ENCODE data around the gene RTN4RL2.

Gene RTN4RL2

GRCh38 chr11:57460022-57460757, at the start of gene RTN4RL2:
Gene RTN4RL2 (plus strand): TSS chr11:57460528. CDS start chr11:57460866, 338 bp downstream.
- Mint-ChIP-seq H3K4me1 (peaks cover 25% of the 10 kb centered on the region), H3K4me3 (peak within 1 kb of the TSS; percentile 72), H3K27ac (peak within 1 kb of the TSS; percentile 9)

GRCh38 chr11:57413681-57414080, 46.6 kb upstream of the RTN4RL2 start:
- Mint-ChIP-seq H3K4me1 (peaks cover 41% of the 10 kb centered on the region), H3K27me3 (no peaks in the 10 kb centered on the region), H3K27ac (no peak overlapping the region), H3K9me3 (no peaks in the 10 kb centered on the region), H3K4me3 (no peak overlapping the region), H3K36me3 (peaks cover 39% of the 10 kb centered on the region)

More at GRCh38 chr11:57460022-57460757, at the start of gene RTN4RL2:
- no peaks in the 10 kb centered on the region for H3K36me3 Mint-ChIP-seq
- no peaks in the 10 kb centered on the region for H3K9me3 Mint-ChIP-seq
- peaks cover 14% of the 10 kb centered on the region for H3K27me3 Mint-ChIP-seq

- Mint-ChIP-seq H3K9me3 (no peaks in the 10 kb centered on the region), H3K36me3 (peaks cover 44% of the 10 kb centered on the region), H3K4me1 (peaks cover 43% of the 10 kb centered on the region), H3K27ac (no peak overlapping the region), H3K27me3 (no peaks in the 10 kb centered on the region), H3K4me3 (no peak overlapping the region)
These were observed 45.6 kb upstream of the RTN4RL2 start for GRCh38 chr11:57414612-57415212.

GRCh38 chr11:57416436-57416835, 43.9 kb upstream of the RTN4RL2 start:
- no peak overlapping the region for H3K4me3 Mint-ChIP-seq
- peaks cover 50% of the 10 kb centered on the region for H3K36me3 Mint-ChIP-seq
- peaks cover 43% of the 10 kb centered on the region for H3K4me1 Mint-ChIP-seq
- no peaks in the 10 kb centered on the region for H3K9me3 Mint-ChIP-seq
- H3K27me3 Mint-ChIP-seq = no peaks in the 10 kb centered on the region
- no peak overlapping the region for H3K27ac Mint-ChIP-seq

GRCh38 chr11:57417056-57417455, 43.3 kb upstream of the RTN4RL2 start:
- Mint-ChIP-seq H3K36me3 (peaks cover 51% of the 10 kb centered on the region), H3K4me1 (peaks cover 49% of the 10 kb centered on the region), H3K27ac (no peak overlapping the region), H3K27me3 (no peaks in the 10 kb centered on the region), H3K9me3 (no peaks in the 10 kb centered on the region), H3K4me3 (no peak overlapping the region)

GRCh38 chr11:57418131-57418530, 42.2 kb upstream of the RTN4RL2 start:
- H3K4me3 Mint-ChIP-seq = no peak overlapping the region
- no peaks in the 10 kb centered on the region for H3K27me3 Mint-ChIP-seq
- H3K36me3 Mint-ChIP-seq = peaks cover 58% of the 10 kb centered on the region
- H3K9me3 Mint-ChIP-seq = no peaks in the 10 kb centered on the region
- no peak overlapping the region for H3K27ac Mint-ChIP-seq
- H3K4me1 Mint-ChIP-seq = peaks cover 55% of the 10 kb centered on the region

- no peak overlapping the region for H3K4me3 Mint-ChIP-seq
- no peak overlapping the region for H3K27ac Mint-ChIP-seq
- H3K4me1 Mint-ChIP-seq = peaks cover 51% of the 10 kb centered on the region
- peaks cover 54% of the 10 kb centered on the region for H3K36me3 Mint-ChIP-seq
- H3K9me3 Mint-ChIP-seq = no peaks in the 10 kb centered on the region
- no peaks in the 10 kb centered on the region for H3K27me3 Mint-ChIP-seq
These were observed 41.2 kb upstream of the RTN4RL2 start for GRCh38 chr11:57419146-57419545.

GRCh38 chr11:57421066-57421465, 39.3 kb upstream of the RTN4RL2 start:
- Mint-ChIP-seq H3K9me3 (no peaks in the 10 kb centered on the region), H3K36me3 (peaks cover 57% of the 10 kb centered on the region)

GRCh38 chr11:57421805-57422204, 38.5 kb upstream of the RTN4RL2 start:
- Mint-ChIP-seq H3K9me3 (no peaks in the 10 kb centered on the region), H3K36me3 (peaks cover 57% of the 10 kb centered on the region), H3K4me3 (no peak overlapping the region), H3K27me3 (no peaks in the 10 kb centered on the region), H3K4me1 (peaks cover 46% of the 10 kb centered on the region), H3K27ac (no peak overlapping the region)

More at GRCh38 chr11:57421066-57421465, 39.3 kb upstream of the RTN4RL2 start:
- Mint-ChIP-seq H3K27me3 (no peaks in the 10 kb centered on the region), H3K27ac (no peak overlapping the region), H3K4me3 (no peak overlapping the region), H3K4me1 (peaks cover 44% of the 10 kb centered on the region)

DNA sequence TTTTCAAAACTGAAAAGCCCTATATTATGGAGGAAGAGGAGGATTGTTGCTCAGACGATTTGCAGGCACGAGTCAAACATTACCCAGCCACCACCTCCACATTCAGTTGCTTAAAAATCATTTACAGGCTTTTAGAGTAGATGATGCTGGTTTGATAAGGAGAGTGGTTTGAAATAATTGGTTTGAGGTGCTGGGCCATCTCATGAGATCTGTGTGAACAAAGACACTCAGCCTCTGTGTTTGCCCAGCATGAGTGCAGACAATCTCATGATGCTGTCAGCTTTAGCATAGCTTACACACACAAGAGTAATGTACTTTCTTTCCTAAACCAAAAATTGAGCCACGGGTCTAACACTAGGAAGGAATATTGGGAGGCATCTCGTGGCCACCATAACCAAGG, 37.7 kb upstream of the RTN4RL2 start:
- H3K4me3 Mint-ChIP-seq = peak overlapping the region; percentile 98
- peak overlapping the region; percentile 73 for H3K27ac Mint-ChIP-seq
- H3K4me1 Mint-ChIP-seq = peaks cover 53% of the 10 kb centered on the region
- H3K27me3 Mint-ChIP-seq = no peaks in the 10 kb centered on the region
- H3K9me3 Mint-ChIP-seq = no peaks in the 10 kb centered on the region
- H3K36me3 Mint-ChIP-seq = peaks cover 51% of the 10 kb centered on the region

DNA sequence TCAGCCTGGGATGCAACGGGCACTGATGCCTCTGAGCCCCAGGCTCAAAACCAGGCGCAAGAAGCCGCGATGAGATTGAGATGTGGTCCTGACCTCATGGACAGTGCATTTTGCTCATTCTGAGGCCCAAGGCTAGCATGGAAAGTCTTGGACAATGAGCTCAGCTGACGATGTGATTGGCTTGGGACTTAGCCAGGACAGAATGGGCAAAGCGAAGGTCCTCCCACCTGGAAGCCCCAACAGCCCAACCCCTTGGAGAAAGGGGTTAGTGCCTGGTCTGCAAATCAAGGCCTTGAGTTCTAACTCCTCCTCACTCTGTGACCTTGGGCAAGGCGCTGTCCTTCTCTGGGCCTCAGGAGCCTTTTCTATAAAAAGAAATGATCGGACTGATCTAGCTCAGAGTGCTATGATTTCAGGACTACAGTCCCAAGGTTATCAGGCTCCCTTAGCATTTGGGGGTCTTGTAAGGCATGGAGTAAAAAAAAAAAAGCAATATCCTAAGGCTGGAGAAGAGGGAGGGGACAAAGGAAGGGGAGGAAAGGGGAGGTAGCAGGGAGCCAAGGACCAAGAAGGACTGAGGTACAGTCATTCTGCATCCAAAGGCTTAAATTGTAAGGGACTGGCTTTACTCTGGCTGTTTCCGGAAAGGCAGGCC, 36.1 kb upstream of the RTN4RL2 start:
- Mint-ChIP-seq H3K27me3 (no peaks in the 10 kb centered on the region), H3K4me1 (peaks cover 51% of the 10 kb centered on the region), H3K36me3 (peaks cover 46% of the 10 kb centered on the region), H3K4me3 (peak overlapping the region; percentile 98), H3K27ac (peak overlapping the region; percentile 97), H3K9me3 (no peaks in the 10 kb centered on the region)

GRCh38 chr11:57424792-57425564, 35.4 kb upstream of the RTN4RL2 start:
- H3K9me3 Mint-ChIP-seq = no peaks in the 10 kb centered on the region
- peak overlapping the region; percentile 97 for H3K27ac Mint-ChIP-seq
- H3K4me1 Mint-ChIP-seq = peaks cover 49% of the 10 kb centered on the region
- H3K27me3 Mint-ChIP-seq = no peaks in the 10 kb centered on the region
- peaks cover 45% of the 10 kb centered on the region for H3K36me3 Mint-ChIP-seq
- peak overlapping the region; percentile 98 for H3K4me3 Mint-ChIP-seq

GRCh38 chr11:57425565-57426438, 34.5 kb upstream of the RTN4RL2 start:
- Mint-ChIP-seq H3K27ac (peak overlapping the region; percentile 97), H3K4me1 (peaks cover 44% of the 10 kb centered on the region), H3K36me3 (peaks cover 38% of the 10 kb centered on the region), H3K27me3 (no peaks in the 10 kb centered on the region), H3K9me3 (no peaks in the 10 kb centered on the region), H3K4me3 (peak overlapping the region; percentile 98)

GRCh38 chr11:57426439-57426928, 33.8 kb upstream of the RTN4RL2 start:
- Mint-ChIP-seq H3K9me3 (no peaks in the 10 kb centered on the region), H3K36me3 (peaks cover 36% of the 10 kb centered on the region)

More at GRCh38 chr11:57426439-57426928, 33.8 kb upstream of the RTN4RL2 start:
- Mint-ChIP-seq H3K27me3 (no peaks in the 10 kb centered on the region), H3K27ac (peak overlapping the region; percentile 97), H3K4me3 (peak overlapping the region; percentile 98), H3K4me1 (peaks cover 44% of the 10 kb centered on the region)
